GM18870 (cell line): ENCODE data around the gene METTL26.

Experiments
- ATAC-seq: cut with Tn5 transposase; IDR thresholded peaks from one replicate; pipeline ENCODE4 v1.9.1; 2021; ENCODE audit warnings: moderate library complexity; ENCODE audit not compliant: unreplicated experiment

METTL26 gene

GRCh38 chr16:675884-676564 is 39.9 kb upstream of the METTL26 start:
- ATAC-seq: no peak

GRCh38 chr16:674968-675883 is 39.1 kb upstream of the METTL26 start, which contains the start of gene RHBDL1:
Gene RHBDL1 (plus strand): TSS chr16:675671. CDS start chr16:675791, 120 bp downstream.
- ATAC-seq: no peak

GRCh38 chr16:674214-674881 is 38.2 kb upstream of the METTL26 start:
- no peak for ATAC-seq

GRCh38 chr16:673399-673991 is 37.4 kb upstream of the METTL26 start:
- no peak for ATAC-seq

- no peak for ATAC-seq
Measured at GRCh38 chr16:672851-673250, 36.7 kb upstream of the METTL26 start.

GRCh38 chr16:672371-672770 is 36.3 kb upstream of the METTL26 start:
- ATAC-seq: no peak

GRCh38 chr16:671353-672131 is 35.4 kb upstream of the METTL26 start:
- ATAC-seq: no peak

GRCh38 chr16:670485-671352 is 34.6 kb upstream of the METTL26 start:
- no peak for ATAC-seq

GRCh38 chr16:669666-670065 is 33.6 kb upstream of the METTL26 start:
- ATAC-seq: no peak

GRCh38 chr16:668519-669171 is 32.5 kb upstream of the METTL26 start:
- no peak for ATAC-seq

GRCh38 chr16:667780-668518 is 31.8 kb upstream of the METTL26 start, which contains the start of gene RHOT2:
Gene RHOT2 (plus strand): TSS chr16:668132. CDS start chr16:668200, 68 bp downstream.
- ATAC-seq: no peak

GRCh38 chr16:667113-667779 is 31.1 kb upstream of the METTL26 start:
- no peak for ATAC-seq

GRCh38 chr16:666572-666971 is 30.5 kb upstream of the METTL26 start:
- no peak for ATAC-seq

- no peak for ATAC-seq
Measured at GRCh38 chr16:662597-662996, 26.5 kb upstream of the METTL26 start.

- ATAC-seq: no peak
Measured at GRCh38 chr16:662095-662494, 26.0 kb upstream of the METTL26 start.

- ATAC-seq: no peak
Measured at GRCh38 chr16:661184-661821, 25.2 kb upstream of the METTL26 start.
